ENCODE measurements around the gene RPS10.
A peak's percentile ranks its signal among the peaks of the same experiment; 100 is the strongest.
"Not testable (repeated sequence)": the region's sequence is repeated elsewhere in the genome, so short reads cannot be mapped to it uniquely, and the experiment has no call there.

RPS10 gene

DNA sequence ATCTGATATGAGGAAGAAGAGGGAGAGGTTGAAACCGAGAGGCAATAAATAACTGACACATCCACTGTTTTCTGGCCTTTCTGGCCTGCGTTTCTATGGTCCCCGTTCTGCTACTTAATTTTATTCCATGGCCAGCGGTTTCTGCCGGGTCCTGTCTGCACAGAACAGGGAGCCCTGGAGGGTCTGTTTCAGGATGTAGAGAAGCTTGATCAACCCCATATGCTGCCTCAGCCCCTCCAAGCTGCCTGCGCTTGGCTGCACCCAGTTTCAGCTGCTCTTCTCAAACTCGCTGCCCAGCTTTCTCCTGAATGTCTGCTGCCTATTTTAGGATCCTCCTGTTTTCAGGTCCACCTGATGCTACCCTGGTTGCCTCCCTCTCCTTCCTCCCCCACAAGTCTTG lies 21.5 kb upstream of the RPS10 start:
- no peak for DNase-seq

DNA sequence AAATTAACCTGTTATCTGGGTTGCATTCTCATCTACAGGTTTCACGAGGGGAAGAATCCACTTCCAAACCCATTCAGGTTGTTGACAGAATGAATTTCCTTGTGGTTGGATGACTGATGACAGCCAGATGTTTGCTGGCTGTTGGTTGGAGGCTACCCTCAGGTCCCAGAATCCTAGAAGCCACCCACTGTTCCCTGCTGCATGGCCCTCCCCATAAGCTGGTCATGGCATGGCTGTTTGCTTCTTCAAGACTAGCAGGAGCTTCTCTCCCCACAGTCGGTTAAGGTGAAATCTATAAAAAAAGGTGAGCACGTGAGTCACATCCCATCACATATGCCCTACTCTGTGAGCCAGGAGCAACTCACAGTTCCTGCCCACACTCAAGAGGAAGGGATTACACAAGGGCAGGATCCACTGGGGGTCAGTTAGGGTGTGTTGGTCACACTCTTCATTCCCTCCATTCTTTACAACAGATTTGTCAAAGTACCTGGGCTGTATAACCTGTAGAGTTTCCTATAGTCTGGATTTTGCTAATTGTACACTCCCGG lies 19.5 kb upstream of the RPS10 start:
- DNase-seq: no peak

- DNase-seq: no peak
Observed at GRCh38 chr6:34441526-34441925, 15.7 kb upstream of the RPS10 start.

DNA sequence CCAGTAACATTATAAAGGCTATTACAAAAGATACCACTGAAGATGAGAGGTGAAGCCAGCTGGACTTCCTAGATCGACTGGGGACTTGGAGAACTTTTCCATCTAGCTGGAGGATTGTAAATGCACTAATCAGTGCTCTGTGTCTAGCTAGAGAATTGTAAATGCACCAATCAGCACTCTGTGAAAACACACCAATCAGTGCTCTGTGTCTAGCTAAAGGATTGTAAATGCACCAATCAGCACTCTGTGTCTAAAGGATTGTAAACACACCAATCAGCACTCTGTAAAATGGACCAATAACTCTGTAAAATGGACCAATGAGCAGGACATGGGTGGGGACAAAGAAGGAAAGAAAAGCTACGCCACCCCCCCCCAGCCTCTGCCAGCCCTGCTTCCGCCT lies 13.6 kb upstream of the RPS10 start:
- no peak for DNase-seq

- no peak for DNase-seq
Observed at GRCh38 chr6:34438705-34439104, 12.8 kb upstream of the RPS10 start.

- DNase-seq: no peak
Observed at GRCh38 chr6:34437644-34437970, 11.7 kb upstream of the RPS10 start.

DNA sequence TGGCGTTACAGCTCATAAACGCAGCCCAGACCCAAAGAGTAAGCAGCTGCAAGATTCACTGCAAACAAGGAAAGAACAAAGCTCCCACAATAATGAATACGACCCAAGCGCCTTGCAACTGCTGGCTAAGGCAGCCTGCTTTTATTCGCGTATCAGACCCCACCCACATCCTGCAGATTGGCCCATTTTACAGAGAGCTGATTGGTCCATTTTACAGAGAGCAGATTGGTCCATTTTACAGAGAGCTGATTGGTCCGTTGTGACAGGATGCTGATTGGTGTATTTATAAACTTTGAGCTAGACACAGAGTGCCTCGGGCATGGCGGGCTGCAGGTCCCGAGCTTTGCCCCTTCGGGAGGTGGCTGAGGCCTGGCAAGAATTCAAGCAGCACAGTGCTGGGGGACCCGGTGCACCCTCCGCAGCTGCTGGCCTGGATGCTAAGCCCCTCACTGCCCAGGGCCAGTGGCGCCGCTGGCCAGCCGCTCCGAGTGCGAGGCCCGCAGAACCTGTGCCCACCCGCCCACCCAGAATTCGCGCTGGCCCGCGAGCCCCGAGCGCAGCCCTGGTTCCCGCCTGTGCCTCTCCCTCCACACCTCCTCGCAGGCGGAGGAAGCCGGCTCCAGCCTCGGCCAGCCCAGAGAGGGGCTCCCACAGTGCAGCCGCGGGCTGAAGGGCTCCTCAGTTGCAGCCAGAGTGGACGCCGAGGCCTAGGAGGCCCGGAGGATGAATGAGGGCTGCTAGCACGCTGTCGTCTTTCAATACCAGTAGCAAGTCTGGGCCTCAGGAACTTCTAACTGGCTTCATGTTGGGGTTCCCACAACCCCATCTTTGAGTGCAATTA lies 11.2 kb upstream of the RPS10 start:
- no peak for DNase-seq

- DNase-seq: no peak
Observed at GRCh38 chr6:34435916-34436315, 10.0 kb upstream of the RPS10 start.

GRCh38 chr6:34425132-34425497 lies 754 bp downstream of the RPS10 start:
- DNase-seq: no peak

- DNase-seq: no peak
Observed at GRCh38 chr6:34424200-34425131, 1.4 kb downstream of the RPS10 start.

DNA sequence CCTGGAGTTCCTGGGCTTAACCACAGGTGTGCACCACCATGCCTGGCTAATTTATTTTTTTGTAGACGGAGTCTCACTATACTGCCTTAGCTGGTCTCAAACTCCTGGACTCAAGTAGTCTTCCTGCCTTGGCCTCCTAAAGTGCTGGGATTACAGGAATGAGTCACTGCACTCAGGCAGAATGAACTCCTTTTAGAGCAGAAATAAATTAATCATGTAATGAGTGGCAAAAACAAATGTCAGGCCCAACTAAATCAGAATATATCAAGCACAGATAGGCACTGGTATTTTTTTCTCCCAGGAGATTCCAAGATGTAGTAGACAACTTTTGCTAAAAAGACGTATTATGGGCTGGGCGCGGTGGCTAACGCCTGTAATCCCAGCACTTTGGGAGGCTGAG lies 2.6 kb downstream of the RPS10 start:
- no peak for DNase-seq

DNA sequence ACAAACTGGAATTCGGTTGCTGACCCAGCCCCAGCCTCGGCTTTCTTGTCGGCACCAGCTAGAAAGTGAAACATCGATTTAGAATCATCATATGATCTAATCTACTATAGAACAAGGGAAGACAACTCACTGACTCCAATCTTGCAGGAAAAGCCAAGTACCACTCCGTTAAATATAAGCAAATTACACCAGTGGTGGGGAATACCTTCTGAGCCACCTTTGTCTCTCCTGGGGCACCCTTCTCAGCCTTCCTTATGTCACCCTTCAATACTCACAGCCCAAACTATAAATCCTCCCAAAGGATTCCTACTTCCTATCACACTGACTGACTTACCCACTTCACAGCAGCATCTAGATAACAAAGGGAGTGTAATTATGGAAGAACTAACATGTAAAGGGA lies 7.5 kb downstream of the RPS10 start:
- DNase-seq: no peak

DNA sequence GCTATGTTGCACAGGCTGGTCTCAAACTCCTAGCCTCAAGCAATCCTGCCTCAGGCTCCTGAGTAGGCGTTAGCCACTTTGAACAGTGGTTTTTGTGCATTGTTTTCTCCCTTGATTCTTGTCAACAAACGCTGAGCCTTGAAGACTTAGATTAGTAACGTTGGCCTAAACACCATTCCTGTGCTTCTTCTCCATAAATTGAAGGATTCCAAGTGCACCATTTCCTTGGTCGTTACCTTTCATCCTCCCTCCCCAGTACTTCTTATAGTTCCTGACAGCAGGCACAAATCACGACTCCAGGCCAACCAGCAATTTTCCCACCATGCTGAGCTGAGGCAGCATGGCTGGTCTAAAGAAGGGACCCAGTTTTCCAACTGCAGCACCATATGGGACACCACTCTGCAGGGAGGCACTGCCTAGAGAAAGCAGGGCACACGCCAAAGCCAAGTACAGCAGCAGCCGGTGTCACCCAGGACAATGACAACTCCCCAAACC lies 8.9 kb downstream of the RPS10 start:
- no peak for DNase-seq

DNA sequence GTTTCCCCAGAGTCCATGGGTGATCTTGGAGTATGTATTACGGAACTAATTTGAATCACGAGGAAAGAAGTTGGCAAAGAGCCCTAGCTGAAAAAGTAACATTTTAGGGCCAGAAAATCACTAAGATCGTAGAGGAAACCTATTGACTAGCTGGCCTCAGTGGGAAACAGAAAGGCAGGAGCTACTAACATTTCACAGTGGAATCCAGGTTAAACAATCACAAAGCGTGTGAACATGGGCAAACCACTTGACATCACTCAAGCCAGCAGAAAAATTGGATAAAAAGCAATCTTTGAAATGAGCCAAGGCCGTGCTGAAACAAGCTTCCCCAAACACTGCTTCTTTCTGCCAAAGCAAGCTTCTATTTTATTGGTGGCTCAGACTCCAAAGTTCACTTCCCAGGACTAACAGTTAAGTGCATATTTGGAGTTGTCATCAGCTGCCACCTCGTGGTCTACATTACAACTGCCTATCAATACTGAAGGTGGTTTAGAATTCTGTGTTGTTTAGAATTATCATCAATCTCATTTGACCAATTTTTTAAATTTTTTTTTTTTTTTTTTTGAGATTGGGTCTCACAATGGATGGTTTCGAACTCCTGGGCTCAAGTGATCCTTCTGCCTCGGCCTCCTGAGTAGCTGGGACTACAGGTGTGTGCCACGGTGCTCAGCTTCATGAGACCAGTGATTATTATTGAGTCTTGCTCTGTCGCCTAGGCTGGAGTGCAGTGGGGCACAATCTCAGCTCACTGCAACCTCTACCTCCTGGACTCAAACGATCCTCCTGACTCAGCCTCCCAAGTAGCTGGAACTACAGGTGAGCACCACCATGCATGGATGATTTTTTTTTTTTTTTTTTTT lies 10.6 kb downstream of the RPS10 start:
- DNase-seq: peak; percentile 51

DNA sequence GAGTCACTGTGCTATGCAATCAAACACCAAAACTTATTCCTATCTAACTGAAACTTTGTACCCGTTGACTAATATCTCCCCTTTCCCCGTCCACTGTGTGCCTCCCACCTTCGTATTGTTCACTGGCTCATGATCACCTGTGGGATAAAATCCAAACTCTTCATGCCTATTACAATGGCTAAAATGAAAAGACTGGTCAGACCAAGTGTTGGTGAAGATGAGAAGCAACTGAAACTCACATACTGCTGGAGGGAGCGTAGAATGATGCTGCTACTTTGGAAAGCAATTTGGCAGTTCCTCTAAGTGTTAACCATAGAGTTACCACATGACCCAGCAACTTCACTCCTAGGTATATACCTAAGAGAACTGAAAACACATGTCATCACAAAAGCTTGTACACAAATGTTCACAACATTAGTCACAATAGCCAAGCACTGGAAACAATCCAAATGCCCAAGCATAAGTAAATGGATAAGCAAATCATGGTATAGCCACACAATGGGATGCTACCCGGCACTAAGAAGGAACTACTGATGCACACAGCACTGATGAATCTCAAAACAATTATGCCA lies 13.1 kb downstream of the RPS10 start:
- no peak for DNase-seq

- no peak for DNase-seq
Observed at GRCh38 chr6:34412016-34412415, 13.9 kb downstream of the RPS10 start.

DNA sequence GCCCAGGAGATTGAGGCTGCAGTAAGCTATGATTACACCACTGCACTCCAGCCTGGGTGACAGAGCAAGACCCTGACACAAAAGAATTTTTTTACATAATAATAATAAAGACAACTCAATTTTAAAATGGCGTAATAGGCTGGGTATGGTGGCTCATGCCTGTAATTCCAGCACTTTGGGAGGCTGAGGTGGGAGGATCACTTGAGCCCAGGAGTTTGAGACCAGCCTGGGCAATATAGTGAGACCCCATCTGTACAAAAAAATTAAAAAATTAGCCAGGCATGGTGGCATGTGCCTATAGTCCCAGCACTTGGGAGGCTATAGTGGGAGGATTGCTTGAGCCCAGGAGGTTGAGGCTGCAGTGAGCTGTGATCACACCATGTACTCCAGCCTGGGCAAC lies 18.0 kb downstream of the RPS10 start:
- not testable (repeated sequence) for DNase-seq

- no peak for DNase-seq
Observed at GRCh38 chr6:34396518-34396917, 29.4 kb downstream of the RPS10 start.

GRCh38 chr6:34393966-34394305 lies 31.9 kb downstream of the RPS10 start:
- DNase-seq: no peak

DNA sequence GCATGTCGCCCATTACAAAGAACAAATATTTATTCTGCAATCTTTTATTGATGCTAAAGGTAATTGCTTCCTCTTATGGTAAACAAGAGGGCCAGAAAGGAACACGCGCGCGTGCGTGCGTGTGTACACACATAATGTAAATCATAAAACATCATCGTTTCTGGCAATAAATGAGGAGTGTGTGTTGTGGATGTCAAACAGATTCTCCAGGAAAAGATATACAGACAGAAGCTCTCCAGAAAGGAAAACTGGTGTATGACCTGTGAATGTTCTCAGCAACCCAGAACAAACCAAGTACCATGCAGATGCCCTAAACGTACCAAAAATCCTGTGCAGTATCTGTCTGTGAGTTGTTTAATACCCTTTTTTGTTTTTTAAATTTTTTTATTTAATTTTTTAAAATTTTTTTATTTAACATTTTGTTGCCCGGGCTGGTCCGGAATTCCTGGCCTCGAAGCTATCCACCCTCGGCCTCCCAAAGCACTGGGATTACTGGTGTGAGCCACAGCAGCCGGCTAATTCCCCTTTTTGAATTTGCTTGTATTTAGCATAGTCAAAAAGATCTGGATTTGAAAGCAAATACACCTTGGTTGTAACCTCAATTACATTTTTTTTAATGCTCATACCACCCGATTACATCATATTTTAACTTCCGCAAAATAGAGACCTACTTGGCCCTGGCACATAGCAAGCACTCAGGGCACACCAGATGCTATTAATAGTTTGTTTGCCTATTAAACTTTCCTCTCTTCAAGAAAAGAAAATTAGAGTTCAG lies 32.5 kb downstream of the RPS10 start:
- no peak for DNase-seq

DNA sequence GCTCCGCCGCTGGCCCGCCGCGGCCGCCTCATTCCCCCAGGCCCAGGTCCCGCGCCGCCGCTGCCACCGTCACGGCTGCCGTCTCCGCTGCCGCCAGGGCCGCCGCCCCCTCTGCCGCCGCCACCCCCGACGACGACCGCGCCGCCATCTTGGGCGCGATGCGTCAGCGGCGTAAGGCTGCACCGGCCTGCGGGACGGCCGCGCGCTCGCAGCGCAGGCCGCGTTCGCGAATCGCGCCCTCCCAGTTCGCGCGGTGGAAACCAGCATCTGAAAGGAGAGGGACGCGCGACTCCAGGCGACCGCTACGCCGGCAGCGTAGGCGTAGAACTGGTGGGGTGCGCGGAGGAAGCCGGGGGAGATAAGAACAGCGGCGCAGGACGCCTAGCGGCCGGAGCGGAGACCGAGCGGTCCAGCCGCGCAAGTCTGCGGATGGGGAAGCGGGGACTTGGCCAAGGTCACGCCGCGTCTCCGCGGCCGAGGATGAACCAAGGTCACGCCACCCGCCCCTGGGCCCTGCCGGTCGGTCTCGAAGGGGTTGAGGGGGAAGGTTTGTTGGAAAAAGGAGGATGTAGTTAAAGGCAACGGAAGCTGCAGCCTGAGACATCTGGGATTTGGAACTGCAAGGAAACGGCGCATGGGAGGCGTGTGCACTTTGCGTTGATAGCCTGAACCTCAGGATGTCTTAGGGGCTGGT lies 33.2 kb downstream of the RPS10 start, which contains the start of gene NUDT3:
TSS of gene NUDT3 (minus strand) at position 173 of the 694 bp plus-strand sequence. CDS start 307 bp downstream, outside the sequence.
- peak; percentile 97 for DNase-seq
